ENCODE data around the gene CNTNAP5. TPM values are rescaled to one million over a fixed set of nuclear protein-coding genes. Genes with fewer than 3 reads are reported as not detected.

Gene CNTNAP5
- total RNA-seq, 2 donors from 2014 or later = not detected

GRCh38 chr2:124478761-124479160 lies 453.7 kb downstream of the CNTNAP5 start:
- ATAC-seq = no peak
- Mint-ChIP-seq H3K27ac (no peak overlapping the region), H3K4me3 (no peak overlapping the region), H3K36me3 (peaks cover 2% of the 10 kb centered on the region), H3K9me3 (peaks cover 2% of the 10 kb centered on the region), H3K27me3 (no peaks in the 10 kb centered on the region), H3K4me1 (ENCODE audit: low read depth in 2 of 2) (no peaks in the 10 kb centered on the region)
- no peak for DNase-seq (ENCODE audit: low spot score)

GRCh38 chr2:124480958-124481357 lies 455.9 kb downstream of the CNTNAP5 start:
- no peak for DNase-seq (ENCODE audit: low spot score)
- Mint-ChIP-seq H3K27me3 (no peaks in the 10 kb centered on the region), H3K36me3 (peaks cover 5% of the 10 kb centered on the region), H3K27ac (no peak overlapping the region), H3K9me3 (peaks cover 5% of the 10 kb centered on the region), H3K4me1 (ENCODE audit: low read depth in 2 of 2) (no peaks in the 10 kb centered on the region), H3K4me3 (no peak overlapping the region)
- ATAC-seq = no peak

DNA sequence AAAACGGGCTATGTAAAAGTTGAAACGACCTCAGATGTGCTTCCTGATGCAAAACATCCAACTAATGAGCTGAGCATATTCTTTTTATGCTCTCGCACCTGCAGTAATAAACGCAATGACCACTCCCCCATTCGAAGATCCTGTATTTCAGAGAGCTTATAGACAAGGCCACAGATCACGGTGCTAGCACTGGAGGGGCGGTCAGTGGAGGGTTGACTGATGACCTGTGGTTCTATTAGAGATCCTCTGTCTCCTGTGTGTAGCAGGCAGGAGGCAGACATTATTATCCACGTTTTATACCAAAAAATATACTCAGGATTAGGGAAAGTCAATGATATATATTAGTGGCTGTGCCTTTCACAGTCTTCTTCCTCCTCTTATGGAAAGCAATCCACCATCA lies 457.0 kb downstream of the CNTNAP5 start:
- Mint-ChIP-seq H3K4me3 (no peak overlapping the region), H3K27ac (no peak overlapping the region), H3K27me3 (no peaks in the 10 kb centered on the region), H3K4me1 (ENCODE audit: low read depth in 2 of 2) (no peaks in the 10 kb centered on the region), H3K9me3 (peaks cover 5% of the 10 kb centered on the region), H3K36me3 (peaks cover 5% of the 10 kb centered on the region)
- no peak for DNase-seq (ENCODE audit: low spot score)
- no peak for ATAC-seq

DNA sequence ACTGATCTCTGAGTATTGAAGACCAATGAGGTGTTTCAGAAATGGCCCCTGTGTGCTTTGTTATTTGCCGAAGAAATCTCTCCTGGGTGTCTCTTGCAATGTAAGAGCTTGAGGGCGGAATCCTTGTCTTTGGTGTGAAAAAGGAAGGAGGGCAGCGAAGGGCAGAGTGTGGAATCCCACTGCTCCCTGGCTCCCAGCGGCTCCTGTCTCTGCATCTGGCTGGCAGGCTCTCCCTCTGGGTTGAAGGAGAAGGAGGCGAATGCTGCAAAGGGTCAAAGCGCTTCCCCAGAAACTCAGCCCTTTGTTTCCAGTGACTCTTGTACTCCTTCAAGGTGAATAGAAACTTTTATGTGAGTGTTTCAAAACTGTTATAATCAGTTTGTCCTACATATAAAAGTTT lies 457.5 kb downstream of the CNTNAP5 start:
- Mint-ChIP-seq H3K27me3 (no peaks in the 10 kb centered on the region), H3K9me3 (peaks cover 5% of the 10 kb centered on the region), H3K4me1 (ENCODE audit: low read depth in 2 of 2) (no peaks in the 10 kb centered on the region), H3K36me3 (peaks cover 5% of the 10 kb centered on the region), H3K4me3 (no peak overlapping the region), H3K27ac (no peak overlapping the region)
- ATAC-seq (no peak), DNase-seq (ENCODE audit: low spot score) (no peak)

DNA sequence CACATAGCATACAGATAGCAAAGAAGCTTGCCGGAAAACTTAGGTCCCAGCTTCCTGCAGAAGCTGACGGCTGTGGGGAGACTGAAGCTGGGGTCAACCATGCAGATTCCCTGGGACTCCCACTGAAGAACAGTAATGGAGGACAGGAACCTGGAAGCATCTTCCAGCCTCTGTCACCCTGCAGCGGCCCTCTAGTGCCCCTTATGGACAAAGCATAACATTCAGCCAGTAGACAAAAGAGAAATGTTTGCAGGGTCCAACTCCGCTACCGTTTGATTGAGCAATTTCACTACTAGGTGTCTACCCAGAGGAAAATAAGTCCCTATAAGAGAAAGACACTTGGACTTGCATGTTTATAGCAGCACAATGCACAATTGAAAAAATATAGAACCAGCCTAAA lies 460.6 kb downstream of the CNTNAP5 start:
- H3K27me3 Mint-ChIP-seq = no peaks in the 10 kb centered on the region

DNA sequence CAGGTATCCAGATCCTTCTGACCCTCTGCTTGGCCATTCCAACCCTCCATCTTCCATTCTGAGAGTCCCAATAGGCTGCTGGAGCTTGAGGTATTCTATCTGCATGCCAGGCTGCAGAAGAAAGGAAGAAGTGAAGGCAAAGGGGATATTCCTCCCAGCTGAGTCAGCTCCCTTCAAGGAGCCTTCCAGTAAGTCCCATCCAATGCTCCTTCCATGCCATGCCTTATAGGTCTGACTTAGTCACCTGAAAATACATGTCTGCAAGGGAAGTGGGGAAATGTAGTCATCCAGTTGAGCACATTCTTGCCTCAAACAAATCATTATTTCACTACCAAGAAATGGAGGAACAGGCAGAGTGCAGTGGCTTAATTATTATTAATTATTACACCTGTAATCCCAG lies 464.6 kb downstream of the CNTNAP5 start:
- Mint-ChIP-seq H3K27ac (no peak overlapping the region), H3K36me3 (no peaks in the 10 kb centered on the region), H3K27me3 (no peaks in the 10 kb centered on the region), H3K4me3 (no peak overlapping the region), H3K9me3 (peaks cover 5% of the 10 kb centered on the region), H3K4me1 (ENCODE audit: low read depth in 2 of 2) (no peaks in the 10 kb centered on the region)
- DNase-seq (ENCODE audit: low spot score) (no peak), ATAC-seq (no peak)

More for the DNA sequence above, 460.6 kb downstream of the CNTNAP5 start:
- H3K4me1 Mint-ChIP-seq (ENCODE audit: low read depth in 2 of 2) = no peaks in the 10 kb centered on the region
- peaks cover 5% of the 10 kb centered on the region for H3K9me3 Mint-ChIP-seq
- ATAC-seq (no peak), DNase-seq (ENCODE audit: low spot score) (no peak)
- H3K27ac Mint-ChIP-seq = no peak overlapping the region
- H3K4me3 Mint-ChIP-seq = no peak overlapping the region
- peaks cover 5% of the 10 kb centered on the region for H3K36me3 Mint-ChIP-seq

DNA sequence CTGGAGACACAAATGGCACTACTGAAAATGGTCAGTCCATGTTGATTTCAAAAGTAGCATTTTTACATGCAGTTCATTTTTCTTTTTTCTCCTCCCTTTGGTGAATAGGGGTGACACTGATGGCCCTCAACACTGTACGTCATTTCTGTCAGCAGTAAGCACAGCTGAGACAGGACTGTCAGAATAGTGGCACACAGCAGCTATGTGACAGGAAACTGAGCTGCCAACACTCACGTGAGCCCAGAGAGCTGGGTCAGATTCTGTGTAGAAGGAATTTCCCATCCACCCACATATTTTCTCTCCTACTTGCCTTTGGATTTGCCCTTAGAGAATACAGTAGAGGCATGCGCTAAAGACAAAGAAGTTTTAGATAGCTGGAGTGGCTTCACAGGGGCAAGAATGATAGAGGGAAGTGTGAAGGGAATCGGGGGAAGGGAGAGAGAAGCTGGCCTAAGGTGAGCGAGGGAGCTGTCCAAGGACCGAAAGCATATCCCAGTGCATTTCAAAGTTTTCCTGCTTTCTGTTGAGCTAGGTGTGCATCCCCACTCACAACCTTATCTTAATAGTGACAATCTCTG lies 476.6 kb downstream of the CNTNAP5 start:
- H3K4me1 Mint-ChIP-seq (ENCODE audit: low read depth in 2 of 2) = no peaks in the 10 kb centered on the region
- ATAC-seq (no peak), DNase-seq (ENCODE audit: low spot score) (no peak)
- no peak overlapping the region for H3K4me3 Mint-ChIP-seq
- H3K9me3 Mint-ChIP-seq = peaks cover 9% of the 10 kb centered on the region
- no peaks in the 10 kb centered on the region for H3K36me3 Mint-ChIP-seq
- H3K27ac Mint-ChIP-seq = no peak overlapping the region
- H3K27me3 Mint-ChIP-seq = no peaks in the 10 kb centered on the region

GRCh38 chr2:124514236-124514635 lies 489.1 kb downstream of the CNTNAP5 start:
- peaks cover 28% of the 10 kb centered on the region for H3K9me3 Mint-ChIP-seq

GRCh38 chr2:124520953-124521352 lies 495.9 kb downstream of the CNTNAP5 start:
- Mint-ChIP-seq H3K27me3 (no peaks in the 10 kb centered on the region), H3K36me3 (peaks cover 11% of the 10 kb centered on the region), H3K9me3 (peaks cover 19% of the 10 kb centered on the region), H3K4me3 (no peak overlapping the region), H3K4me1 (ENCODE audit: low read depth in 2 of 2) (peaks cover 0 to 4% of the 10 kb centered on the region in 2 donors), H3K27ac (no peak overlapping the region)
- DNase-seq (ENCODE audit: low spot score) (no peak), ATAC-seq (no peak)

More at GRCh38 chr2:124514236-124514635, 489.1 kb downstream of the CNTNAP5 start:
- Mint-ChIP-seq H3K27ac (no peak overlapping the region), H3K4me1 (ENCODE audit: low read depth in 2 of 2) (peaks cover 0 to 4% of the 10 kb centered on the region in 2 donors), H3K36me3 (peaks cover 11% of the 10 kb centered on the region), H3K27me3 (no peaks in the 10 kb centered on the region), H3K4me3 (no peak overlapping the region)
- no peak for ATAC-seq
- no peak for DNase-seq (ENCODE audit: low spot score)

GRCh38 chr2:124523096-124523495 lies 498.0 kb downstream of the CNTNAP5 start:
- H3K4me1 Mint-ChIP-seq (ENCODE audit: low read depth in 2 of 2) = no peaks in the 10 kb centered on the region
- peaks cover 9% of the 10 kb centered on the region for H3K9me3 Mint-ChIP-seq
- H3K27me3 Mint-ChIP-seq = no peaks in the 10 kb centered on the region
- no peak overlapping the region for H3K27ac Mint-ChIP-seq
- ATAC-seq (no peak), DNase-seq (ENCODE audit: low spot score) (no peak)
- H3K4me3 Mint-ChIP-seq = no peak overlapping the region
- no peaks in the 10 kb centered on the region for H3K36me3 Mint-ChIP-seq

DNA sequence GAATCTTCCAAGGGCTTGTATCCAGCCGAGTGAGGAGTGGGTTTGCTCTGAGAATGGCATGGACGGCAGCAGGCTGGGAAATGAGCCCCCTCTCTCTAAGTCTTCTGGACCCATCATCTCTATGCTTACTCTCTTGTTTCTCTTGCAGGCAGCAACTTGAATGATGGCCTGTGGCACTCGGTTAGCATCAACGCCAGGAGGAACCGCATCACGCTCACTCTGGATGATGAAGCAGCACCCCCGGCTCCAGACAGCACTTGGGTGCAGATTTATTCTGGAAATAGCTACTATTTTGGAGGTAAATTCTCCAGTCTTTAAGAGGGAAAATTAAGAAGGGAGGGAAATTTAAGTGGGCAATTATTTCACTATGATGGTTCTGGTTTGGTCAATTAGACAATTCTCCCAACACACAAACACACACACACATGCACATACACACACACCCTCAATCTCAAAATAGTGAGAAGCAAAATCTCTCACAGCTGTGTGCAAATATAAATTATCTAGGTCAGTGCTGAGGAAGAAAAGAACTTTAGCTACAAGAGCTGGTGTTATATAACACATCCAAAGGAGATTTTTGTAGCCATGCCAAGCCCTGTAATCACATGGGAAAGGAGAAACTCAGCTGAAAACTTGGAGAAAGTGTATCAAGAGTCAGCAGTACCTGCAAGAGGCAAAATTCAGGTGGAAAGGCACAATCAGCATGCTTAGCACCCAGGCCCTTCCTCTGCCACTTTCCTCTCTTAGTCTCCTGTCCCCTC lies 499.2 kb downstream of the CNTNAP5 start:
- peaks cover 13% of the 10 kb centered on the region for H3K9me3 Mint-ChIP-seq
- no peak for ATAC-seq
- no peak overlapping the region for H3K27ac Mint-ChIP-seq
- no peaks in the 10 kb centered on the region for H3K4me1 Mint-ChIP-seq (ENCODE audit: low read depth in 2 of 2)
- H3K27me3 Mint-ChIP-seq = no peaks in the 10 kb centered on the region
- DNase-seq (ENCODE audit: low spot score) = no peak
- H3K4me3 Mint-ChIP-seq = no peak overlapping the region
- no peaks in the 10 kb centered on the region for H3K36me3 Mint-ChIP-seq

- peaks cover 14% of the 10 kb centered on the region for H3K9me3 Mint-ChIP-seq
- ATAC-seq = no peak
Measured at GRCh38 chr2:124526221-124526620, 501.1 kb downstream of the CNTNAP5 start.

DNA sequence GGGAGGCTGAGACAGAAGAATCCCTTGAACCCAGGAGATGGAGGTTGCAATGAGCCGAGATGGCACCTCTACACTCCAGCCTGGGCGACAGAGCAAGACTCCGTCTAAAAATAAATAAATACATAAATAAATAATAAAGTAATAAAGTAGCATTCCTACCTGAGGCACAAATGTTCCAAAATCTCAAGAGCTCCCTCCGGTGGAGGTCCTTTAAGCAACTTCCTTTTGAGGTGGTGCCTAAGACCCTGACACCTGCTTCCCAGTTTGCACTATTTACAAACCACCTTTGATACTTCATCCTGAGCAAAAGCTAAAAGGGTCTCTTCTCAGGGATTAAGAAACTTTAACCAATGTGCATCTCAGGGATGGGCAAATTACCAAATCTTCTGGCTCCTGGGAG lies 505.1 kb downstream of the CNTNAP5 start:
- Mint-ChIP-seq H3K4me1 (ENCODE audit: low read depth in 2 of 2) (no peaks in the 10 kb centered on the region), H3K9me3 (peaks cover 19% of the 10 kb centered on the region), H3K4me3 (no peak overlapping the region), H3K27me3 (no peaks in the 10 kb centered on the region), H3K27ac (no peak overlapping the region), H3K36me3 (no peaks in the 10 kb centered on the region)
- no peak for DNase-seq (ENCODE audit: low spot score)
- ATAC-seq = no peak

More at GRCh38 chr2:124526221-124526620, 501.1 kb downstream of the CNTNAP5 start:
- Mint-ChIP-seq H3K4me3 (no peak overlapping the region), H3K36me3 (no peaks in the 10 kb centered on the region), H3K27me3 (no peaks in the 10 kb centered on the region), H3K27ac (no peak overlapping the region), H3K4me1 (ENCODE audit: low read depth in 2 of 2) (no peaks in the 10 kb centered on the region)
- no peak for DNase-seq (ENCODE audit: low spot score)

GRCh38 chr2:124533226-124533954 lies 508.3 kb downstream of the CNTNAP5 start:
- ATAC-seq (no peak), DNase-seq (ENCODE audit: low spot score) (no peak)
- Mint-ChIP-seq H3K4me3 (no peak overlapping the region), H3K36me3 (no peaks in the 10 kb centered on the region), H3K4me1 (ENCODE audit: low read depth in 2 of 2) (no peaks in the 10 kb centered on the region), H3K27me3 (no peaks in the 10 kb centered on the region), H3K9me3 (peaks cover 17% of the 10 kb centered on the region), H3K27ac (no peak overlapping the region)
